ENCODE measurements around the gene INPP5E.

GRCh38 chr9:136439481-136440408, at the start of gene INPP5E:
- TF ChIP-seq, protein P1, sequence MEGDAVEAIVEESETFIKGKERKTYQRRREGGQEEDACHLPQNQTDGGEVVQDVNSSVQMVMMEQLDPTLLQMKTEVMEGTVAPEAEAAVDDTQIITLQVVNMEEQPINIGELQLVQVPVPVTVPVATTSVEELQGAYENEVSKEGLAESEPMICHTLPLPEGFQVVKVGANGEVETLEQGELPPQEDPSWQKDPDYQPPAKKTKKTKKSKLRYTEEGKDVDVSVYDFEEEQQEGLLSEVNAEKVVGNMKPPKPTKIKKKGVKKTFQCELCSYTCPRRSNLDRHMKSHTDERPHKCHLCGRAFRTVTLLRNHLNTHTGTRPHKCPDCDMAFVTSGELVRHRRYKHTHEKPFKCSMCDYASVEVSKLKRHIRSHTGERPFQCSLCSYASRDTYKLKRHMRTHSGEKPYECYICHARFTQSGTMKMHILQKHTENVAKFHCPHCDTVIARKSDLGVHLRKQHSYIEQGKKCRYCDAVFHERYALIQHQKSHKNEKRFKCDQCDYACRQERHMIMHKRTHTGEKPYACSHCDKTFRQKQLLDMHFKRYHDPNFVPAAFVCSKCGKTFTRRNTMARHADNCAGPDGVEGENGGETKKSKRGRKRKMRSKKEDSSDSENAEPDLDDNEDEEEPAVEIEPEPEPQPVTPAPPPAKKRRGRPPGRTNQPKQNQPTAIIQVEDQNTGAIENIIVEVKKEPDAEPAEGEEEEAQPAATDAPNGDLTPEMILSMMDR (IDR thresholded peaks at IDR 0.05 in 2 of 3, conservative IDR thresholded peaks at IDR 0.05 in 1 of 3; ENCODE audit: control insufficient read depth in 2 of 3, extremely low read depth in 1 of 3, insufficient read depth in 1 of 3, low read depth in 3 of 3, low read length in 3 of 3), result peak; percentile 51 to 75 (median 71)
- no peak for TF ChIP-seq SUPT20H (IDR thresholded peaks at IDR 0.05; ENCODE audit: borderline replicate concordance, control insufficient read depth, low read depth, low read length)
- no peak for TF ChIP-seq NRF1 (conservative IDR thresholded peaks at IDR 0.05; ENCODE audit: low read depth, low read length)
- no peak for TF ChIP-seq SUZ12 (IDR thresholded peaks at IDR 0.05; ENCODE audit: unreplicated experiment)
- TF ChIP-seq NFYB (IDR thresholded peaks at IDR 0.05; ENCODE audit: insufficient read depth, low read depth, low read length), result no peak

All from GM12878 (cell line).